Activated T-cell treated with anti-CD3 and anti-CD28 coated beads, Interleukin-2, amount 50 U/mL, for 1 hour (primary cell): Measurements from ENCODE around the gene CDK14.

ENCODE experiments used
- DNase-seq: peaks from one replicate; pipeline ENCODE4 v3.0.0-alpha.2; 2020

CDK14 gene

DNA sequence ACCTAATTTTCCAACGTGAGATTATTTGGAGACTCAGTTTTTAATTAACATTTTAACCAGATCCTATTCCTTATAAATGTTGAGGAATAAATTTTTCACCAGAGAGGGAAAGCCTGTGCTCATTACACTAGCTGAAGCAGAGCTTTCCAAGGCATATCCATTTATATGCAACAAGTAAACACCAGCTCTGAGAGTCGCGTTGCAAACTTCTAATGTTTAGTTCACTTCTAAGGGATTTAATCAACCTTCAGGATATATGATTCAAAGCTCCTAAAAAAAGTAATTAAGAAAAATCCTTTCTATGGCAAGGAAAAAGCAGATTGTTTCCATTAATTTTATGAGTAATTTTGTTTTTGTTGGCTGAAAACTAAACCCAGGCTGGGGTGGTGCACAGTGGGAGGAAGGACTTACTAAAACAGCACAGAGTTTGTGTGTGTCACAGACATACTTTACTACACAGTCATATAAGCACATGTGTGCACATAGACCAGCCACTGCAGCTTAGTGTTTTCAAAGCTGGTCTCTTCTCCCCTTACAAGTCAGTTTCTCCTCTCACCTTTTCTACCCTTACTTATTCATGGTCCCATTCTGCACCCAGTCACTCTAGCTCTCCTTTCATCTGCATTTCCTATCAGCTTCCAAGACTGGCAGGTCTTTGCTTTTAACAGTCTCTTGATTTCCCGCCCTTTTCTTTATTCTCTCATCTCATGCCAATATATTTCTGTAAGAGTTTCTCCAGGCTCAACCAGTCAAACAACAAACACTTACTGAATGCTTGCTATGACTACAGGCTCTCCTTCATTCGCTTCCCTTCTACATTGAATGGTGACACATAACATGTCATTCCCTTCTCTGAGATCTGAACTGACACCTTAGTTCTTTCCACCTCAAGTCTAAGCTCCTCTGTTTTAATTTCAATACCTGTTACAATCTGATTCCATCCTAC, 587.0 kb downstream of the CDK14 start:
- DNase-seq: no peak

DNA sequence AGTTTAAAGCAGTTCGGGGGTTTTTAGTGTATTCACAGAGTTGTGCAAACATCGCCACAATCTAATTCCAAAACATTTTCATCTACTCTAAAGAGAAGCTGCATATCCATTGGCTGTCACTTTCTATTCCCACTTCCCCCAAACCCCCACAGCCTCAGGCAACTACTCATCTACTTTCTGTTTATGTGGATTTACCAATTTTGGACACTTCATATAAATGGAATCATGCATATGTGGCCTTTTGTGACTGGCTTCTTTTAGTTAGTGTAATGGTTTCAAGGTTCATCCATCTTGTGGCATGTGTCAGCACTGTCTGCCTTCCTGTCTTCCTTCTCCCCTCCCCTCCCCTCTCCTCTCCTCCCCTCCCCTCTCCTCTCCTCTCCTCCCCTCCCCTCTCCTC, 589.6 kb downstream of the CDK14 start:
- DNase-seq: no peak

DNA sequence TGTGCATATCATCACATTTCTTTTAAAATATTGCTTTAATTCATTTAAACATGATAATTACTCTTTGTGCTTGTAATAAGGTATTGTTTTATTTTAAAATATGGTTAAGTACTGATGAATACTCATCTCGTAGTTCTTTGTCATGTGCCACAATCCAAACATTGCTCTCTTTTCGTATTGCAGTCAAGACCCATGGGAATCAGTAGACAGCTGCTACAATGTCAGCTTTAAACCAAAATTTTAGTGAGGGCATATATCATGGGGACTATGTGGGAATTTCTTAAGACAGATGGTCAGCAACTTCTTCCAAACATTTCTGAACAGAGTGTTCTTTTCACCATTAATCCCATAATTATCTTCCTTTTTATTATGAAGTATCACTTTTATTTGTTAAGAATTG, 590.9 kb downstream of the CDK14 start:
- no peak for DNase-seq

DNA sequence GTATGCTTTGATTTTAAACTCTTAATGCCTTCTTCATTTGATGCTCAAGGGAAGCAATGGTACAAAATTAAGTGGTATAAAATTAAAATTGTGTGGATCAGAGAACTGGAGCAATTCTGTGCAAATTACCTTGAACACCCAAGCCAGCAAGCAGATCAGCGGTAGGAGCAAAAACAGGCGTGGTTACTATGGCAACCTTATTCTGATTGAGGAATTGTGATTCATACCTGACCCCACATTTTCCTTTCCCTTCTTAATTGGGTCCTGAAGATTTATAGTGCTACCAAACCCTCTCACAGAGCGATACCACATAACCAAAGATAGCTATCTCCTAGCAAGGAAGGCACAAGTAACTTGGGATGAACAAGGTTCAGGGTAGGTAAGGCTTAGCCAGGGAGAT, 595.6 kb downstream of the CDK14 start:
- DNase-seq: no peak

DNA sequence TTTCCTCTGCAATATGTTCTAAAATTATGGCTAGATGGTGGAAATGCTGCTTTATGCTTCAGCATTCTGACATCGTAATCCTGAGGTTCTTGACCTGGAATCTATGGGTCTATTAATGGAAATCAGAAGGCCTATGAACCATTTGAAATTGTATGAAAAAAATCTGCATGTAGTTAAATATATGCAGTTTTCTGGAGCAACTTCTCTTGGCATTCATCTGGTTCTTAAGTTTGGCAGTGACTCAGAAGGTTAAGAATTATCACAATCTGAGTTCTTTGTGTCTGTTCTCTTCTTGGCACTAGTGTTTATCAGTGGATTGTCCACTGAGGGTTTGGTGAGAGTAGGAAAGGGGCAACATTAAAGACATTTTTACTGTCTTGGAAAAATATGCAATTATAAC, 597.0 kb downstream of the CDK14 start:
- DNase-seq: no peak

DNA sequence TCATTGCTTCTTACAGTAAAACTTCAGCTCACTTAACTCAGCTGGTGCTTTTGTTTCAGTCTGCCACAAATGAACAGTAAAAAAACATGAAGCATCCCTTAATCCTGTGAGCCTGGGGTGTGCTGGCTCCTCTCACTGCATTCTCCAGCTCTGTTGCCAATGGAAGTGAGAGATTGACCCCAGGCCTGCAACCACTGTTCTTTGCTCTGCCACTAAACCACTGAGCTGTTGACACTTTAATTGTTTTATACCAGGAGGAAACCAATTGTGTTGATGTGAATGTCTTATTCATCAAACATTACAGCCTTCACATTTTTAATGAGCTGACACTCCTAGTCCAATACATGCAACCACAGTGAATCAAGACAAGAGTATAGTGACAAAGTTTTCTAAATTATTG, 598.7 kb downstream of the CDK14 start:
- no peak for DNase-seq

DNA sequence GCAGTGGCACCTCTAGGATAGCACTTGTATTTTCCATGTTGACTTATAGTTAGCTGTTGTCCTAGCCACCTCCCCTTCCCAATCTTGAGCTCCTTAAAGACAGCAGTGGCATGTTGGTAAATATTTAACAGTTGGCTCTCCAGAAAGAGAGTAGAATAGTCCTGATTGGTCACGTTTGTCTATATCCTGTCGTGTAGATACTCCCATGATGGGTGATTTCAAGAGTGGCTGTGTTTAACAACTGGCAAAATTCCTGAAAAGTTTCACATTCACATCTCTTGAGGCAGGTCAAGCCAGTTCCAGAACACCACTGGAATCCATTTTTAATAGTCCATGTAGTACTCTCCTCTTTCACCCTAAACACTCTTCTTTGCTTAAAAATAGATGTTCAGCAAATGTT, 599.9 kb downstream of the CDK14 start:
- DNase-seq: no peak

DNA sequence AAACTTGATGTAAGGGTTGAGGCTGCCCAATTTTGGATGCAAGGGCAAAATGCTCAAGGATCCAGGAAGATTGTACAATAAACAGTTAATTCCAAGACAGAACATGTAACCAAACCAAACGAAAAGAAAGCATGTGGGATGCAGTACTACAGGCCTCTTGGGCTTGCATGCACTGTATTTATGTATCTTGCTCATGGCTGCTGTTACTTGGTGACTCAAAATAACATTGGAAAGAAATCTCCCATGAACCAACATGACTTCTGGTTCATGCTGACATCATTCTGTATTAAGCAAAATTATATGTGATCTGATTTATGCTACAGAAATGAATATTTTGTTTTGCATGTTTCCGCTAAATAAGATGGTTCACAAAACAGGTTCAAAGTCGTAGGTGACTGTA, 602.2 kb downstream of the CDK14 start:
- no peak for DNase-seq

DNA sequence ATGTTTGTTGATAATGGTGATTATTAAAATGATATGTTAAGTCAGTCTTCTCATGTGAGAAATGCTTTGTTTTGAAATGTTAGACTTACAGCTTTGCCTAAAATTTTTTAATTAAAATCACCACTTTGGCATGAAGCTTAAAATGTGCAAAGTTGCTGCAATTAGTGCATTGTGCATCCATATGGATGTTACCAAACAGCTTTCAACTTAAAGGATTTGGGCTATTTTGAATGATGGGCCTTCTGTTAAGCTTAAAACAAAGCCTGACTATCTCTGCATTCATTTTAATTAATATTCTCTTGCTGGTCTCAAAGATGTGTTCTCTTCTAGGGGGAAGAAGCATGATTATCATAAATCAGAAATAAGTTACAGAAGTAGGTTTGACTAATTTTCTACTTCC, 603.5 kb downstream of the CDK14 start:
- no peak for DNase-seq

DNA sequence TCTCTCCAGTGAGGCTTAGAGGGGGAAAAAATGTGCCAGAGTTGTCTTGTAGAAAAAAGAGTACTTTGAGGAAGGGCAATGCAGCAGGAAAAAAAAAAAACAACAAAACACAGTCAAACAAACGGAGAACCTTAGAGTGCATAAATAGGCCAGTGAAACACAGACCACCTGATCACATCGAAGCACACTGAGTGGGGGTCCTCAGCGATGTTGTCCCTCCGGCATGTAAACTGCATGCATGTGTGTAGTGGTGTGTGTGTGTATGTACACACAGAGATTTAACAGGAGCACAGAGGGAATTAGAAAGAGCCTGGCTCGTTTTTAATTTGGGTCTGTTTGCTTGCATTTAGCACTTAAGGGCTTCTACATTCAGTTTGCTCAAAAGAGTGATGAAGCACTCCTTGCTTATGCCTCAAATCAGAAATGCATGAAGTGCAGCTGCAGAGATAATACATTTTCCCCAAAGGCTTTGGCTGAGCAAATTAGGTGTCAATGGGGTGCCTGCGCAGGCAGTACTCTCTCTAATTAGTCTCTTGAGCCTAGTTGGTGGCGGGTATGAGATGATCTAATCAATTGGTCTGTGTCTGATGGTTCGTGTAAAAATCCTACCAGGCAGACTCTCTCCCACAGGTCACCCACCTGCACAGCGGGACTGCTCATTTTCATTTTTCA, 605.5 kb downstream of the CDK14 start:
- no peak for DNase-seq

DNA sequence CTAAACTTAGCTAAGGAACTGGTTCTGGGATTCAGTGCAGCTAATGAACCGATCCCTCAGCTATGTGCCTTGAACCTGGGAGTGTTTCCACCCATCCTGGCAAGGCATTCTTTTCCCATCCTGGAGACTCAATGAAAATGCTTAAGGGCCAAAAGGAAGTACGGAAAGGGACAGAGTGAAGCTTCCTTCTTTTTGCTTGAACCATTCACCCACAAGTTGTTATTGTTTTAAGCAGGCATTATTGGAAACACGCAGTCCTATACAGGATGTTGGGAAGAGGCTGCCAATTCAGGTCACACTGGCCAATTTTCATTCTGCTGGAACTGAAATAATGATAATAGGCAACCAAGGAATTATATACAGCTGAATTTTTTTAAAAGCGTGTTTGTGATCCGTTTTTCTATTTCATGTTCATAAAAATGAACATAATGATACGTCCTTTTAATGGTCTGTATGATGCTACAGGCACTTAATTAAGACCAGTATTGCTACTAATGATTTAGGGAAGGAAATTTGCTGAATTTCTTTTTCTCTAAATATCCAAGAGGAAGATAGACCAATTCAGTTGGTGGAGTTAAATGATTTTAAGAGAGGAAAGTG, 610.3 kb downstream of the CDK14 start:
- DNase-seq: no peak

DNA sequence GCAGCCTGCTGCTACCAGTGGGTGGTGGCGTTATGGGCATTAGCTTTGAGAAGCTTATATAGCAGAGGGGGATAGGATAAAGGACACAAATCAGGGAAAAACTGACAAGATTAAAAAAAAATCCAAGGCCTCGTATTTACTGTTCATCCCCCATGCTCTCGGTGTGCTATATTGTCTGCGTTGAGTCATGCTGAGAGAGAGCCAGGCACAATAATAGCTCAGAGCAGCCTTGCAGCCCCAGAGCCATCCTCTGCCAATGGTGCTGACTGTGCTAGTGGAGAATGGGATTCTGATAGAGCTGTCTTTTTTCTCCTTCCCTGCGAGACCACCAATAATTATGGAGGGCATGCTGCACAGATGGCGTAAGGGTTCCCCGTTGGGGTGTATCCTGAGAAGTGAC, 616.5 kb downstream of the CDK14 start:
- no peak for DNase-seq

DNA sequence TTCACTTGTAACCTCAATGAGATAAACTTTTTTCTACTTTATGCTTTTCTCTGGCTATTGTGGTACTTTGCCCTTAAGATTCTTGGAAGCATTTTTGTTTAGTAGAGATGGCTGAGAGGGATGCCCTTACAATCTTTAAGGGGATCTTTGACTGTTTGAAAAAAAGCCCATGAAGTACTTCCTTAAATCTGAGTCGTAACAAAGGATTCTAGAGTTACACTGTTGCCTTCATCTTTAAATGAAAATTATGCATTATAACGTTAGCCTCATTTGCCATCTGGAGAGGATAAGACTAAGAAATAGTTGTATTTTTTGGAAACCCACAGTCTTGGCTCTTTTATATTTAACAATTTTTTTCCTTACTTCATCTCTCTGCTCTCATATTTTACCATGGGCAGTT, 630.3 kb downstream of the CDK14 start:
- DNase-seq: no peak

DNA sequence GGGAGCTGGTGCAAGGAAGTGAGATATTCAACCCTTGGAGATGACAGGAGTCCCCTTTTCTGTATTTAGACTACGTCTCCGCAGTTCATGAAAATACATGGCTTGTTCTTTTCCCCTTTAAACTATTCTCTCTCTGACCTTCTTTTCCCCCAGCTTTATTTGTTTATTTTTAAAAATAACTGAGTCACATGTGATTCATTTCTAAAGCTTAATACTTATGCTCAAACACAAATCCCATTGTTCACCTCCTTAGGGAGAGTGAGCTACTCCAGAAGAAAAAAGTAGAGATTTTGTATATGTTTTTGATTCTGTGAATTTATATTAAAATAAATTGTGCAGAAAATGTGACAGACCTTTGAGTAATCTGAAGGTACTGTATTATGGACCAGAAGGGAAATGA, 632.2 kb downstream of the CDK14 start:
- no peak for DNase-seq

DNA sequence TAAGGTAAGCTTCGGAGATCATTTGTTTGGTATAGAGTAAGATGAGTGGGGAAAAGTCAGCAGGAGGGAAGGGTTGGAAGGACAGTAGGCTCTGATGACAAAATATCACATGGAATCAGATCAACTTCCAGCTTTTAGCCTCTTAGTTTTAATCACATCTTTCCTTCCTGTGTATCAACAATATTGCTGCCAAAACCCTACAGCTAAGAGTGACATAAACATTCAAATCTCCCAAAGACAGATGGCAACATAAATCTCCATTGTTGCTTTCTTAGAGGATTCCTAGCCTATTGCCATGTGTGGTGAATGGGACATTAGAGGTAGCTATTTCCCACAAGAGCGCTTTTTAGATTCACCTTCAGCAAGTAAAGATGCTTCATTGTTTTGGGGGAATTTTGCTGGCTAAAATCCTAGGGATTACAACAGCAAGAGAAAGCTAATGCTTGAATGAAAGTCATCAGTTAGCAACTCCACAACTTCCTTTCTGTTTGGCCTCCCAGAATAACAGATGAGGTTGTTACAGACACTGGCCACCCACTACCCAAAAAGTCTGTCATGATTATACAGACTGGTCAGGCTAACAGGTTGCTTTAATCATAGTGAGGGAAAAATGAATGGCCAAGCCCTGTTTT, 632.9 kb downstream of the CDK14 start:
- DNase-seq: no peak

DNA sequence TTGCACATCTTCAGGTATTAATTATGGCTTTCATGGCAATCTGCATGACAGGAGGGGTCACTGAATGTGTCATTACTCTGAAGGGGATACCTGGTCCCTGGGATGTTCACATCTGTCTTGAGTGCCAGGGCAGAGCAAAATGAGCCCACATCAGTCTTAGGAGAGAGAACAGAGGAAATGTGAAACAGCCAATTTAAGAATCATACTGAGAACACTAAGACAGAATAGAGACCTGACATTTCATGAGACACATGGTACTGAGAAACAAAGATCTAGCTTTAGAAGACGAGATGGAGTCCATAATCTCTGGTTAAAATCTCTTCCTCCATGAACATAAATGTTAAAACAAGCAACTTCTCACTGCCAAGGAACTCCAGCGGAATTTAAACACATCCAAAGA, 634.0 kb downstream of the CDK14 start:
- DNase-seq: no peak

DNA sequence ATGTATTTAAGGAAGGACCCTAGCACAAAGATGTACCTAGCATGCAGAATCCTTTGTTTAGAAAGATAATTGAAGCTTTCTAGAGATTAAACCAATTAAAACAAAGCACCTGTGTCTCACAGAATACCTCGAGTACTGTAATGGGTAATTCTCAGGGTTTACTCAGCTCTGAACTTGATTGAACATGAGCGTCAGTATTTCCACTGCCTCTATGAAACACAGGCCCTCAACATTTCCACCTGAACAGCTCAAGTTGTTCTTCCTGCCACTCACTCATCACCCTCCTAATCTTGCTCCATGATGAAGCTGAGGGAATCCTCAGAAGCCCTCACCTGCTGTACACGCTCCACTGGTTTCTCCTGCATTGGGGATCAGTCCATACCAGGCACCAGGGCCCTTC, 634.4 kb downstream of the CDK14 start:
- no peak for DNase-seq

DNA sequence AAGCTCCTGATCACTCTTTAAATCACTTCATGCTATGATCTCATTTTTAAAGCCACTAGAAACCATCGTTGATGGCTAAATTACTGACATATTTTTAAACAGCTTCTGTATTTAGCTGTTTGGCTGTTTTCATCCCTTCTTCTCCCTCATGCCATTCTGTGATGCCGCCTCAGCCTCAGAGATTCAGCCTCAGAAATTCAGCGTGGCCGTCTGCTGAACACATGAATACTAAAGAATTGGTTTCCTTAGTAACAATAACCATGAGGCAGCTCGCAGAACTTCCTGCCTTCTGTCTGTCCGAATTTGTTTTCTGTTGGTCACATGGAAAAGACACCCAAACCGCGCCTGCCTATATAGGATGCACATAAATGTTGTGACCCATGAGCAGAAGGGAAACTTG, 637.1 kb downstream of the CDK14 start:
- no peak for DNase-seq

DNA sequence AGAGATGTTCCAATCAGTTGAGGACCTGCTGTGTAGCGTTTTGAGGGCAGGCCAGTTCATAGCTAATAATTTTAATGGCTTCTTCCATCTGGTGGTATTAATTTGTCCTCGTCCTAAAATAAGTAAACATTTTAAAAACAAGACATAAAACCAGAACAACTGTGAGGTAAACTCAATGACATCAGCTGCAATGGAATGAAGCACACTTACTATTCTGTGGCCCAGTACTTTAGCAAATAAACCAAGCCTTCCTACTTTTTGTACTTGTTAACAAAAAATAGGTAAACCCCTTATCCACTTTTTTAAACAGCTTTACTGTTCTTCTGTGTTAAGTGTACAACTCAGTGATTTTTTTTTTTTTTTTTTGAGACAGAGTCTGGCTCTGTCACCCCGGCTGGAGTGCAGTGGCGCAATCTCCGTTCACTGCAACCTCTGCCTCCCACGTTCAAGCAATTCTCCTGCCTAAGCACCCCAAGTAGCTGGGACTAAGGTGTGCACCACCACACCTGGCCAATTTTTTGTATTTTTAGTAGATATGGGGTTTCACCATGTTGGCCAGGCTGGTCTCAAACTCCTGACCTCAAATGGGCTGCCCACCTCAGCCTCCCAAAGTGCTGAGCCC, 639.2 kb downstream of the CDK14 start:
- no peak for DNase-seq

DNA sequence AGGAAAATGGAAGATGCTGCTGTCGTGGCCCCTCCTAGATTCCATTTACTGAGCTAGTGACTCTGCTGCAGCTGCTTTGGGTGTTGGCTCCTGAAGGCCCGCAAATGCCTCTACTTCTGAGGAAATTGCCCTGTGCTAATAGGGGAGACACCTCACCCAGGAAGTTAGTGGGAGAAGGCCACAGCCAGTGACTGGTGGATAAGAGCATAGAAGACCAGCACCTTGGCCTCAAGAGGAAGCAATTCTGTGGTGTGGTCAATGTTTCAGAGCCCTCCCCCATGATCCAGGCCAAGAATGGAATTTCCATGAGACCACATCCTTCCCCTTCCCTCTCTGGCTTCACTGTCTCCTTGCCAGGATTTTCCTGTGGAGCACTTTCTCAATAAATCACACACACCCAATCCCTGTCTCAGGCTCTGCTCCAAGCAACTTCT, 643.1 kb downstream of the CDK14 start:
- no peak for DNase-seq

DNA sequence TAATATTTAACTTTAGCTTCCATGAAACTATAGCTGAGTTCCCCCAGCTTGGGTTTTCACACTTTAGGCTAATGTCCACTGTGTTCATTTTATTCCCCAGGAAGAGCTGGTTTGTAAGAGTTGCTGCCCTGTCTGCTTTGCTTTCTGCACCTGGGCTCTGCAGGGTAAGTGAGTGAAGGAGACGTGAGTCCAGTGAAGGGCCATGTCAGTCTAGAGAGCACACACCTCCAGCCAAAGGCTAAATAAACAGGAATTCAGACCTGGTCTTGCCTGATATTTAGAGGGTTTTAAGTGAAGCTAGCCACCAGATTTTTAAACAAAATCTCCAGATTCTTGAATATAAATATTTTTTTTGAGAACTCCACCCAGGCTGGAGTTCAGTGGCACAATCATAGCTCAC, 643.7 kb downstream of the CDK14 start:
- DNase-seq: no peak

DNA sequence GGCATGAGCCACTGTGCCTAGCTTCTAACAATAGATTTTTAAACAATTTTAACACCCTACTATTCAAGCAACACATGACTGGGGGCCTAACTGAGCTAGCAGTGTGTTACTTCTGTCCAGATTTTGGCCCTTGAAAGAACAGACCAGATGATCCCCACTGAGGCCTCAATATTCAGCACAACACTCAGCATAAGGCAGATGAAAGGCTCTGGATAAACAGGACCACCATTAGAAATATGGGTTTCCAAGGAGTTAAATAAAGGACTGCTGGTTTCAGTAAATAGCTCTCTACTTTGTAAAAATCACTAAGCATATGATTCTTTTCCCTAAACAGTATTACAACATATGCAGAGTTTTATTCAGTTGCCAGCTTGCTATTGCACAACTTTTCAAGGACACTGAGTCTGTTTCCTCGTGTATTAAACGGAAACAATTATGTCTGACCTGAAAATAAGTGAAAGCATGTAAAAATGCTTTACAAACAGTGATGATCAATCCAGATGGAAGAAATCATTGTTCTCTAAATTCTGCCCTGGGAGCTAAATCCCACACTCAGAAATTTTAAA, 644.3 kb downstream of the CDK14 start:
- DNase-seq: no peak
